ENCODE results near the gene ZNF521.

GRCh38 chr18:25349926-25350487 lies 2.0 kb downstream of the ZNF521 start:
- TF ChIP-seq ZNF274 (IDR thresholded peaks at IDR 0.05; ENCODE audit: low read depth, low read length) (no peak), SUZ12 (IDR thresholded peaks at IDR 0.05; ENCODE audit: extremely low read depth, insufficient read depth, insufficient read length) (no peak)
